ENCODE data around the gene NUDT7.

The NUDT7 gene

DNA sequence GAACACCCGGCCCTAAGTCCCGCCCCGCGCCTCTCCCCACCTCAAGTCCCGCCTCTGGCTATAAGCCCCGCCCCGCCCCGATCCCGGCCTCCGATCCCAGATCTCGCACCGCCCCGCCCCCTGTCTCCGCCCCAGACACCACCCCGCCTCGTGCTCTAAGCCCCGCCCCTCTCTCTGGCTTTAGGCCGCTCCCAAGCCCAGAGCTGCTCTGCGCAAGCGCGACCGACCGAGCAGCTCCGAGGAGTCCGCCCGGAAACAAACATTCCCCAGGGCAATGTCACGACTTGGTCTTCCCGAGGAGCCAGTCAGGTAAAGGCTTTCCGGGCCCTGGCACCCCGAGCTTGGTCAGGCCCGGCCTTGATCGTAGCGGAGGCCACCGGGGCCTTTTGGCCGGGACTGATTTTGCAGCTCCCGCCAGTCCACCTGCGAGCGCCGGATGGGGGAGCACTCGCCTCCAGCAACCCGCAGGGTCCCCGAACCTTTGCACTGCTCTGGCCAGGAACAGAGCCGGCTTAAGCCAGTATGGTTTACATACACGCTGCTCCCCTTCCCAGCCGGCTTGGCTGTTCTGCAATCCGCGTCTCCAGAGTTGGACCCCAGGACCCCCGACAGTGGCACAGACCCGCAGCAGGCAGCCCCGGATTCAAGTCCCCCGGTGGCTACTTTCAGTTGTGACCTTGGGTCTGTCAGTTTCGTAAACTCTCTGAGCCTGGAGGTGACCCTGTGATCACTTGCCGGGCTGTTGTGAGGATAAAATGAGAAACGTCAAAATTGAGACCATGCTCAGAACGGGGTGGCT lies at the start of gene NUDT7:
Gene NUDT7 (plus strand): TSS at position 206 of the 799 bp plus-strand sequence. CDS start 69 bp downstream, at position 275.
- peak within 1 kb of the TSS; percentile 56 for H3K27ac ChIP-seq
- peak; percentile 76 for DNase-seq (ENCODE audit: low read depth, low spot score)

DNA sequence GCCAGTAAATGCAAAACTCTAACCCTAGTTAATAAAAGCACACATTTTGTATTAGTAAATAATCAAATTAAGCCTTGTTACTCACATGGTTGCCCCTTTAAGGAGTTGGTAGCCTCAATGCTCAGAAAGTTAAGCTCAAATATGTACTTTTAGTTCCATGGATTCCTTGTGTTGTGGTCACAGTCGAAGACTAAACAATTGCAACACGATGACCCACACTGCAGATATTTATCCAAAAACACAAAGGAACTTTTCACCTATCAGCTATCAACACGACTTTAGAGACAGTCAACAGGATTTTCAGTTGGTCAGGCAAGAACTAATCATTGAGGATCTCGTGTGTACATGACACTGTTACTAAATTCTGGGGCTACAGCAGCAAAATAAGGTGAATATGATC lies 47.4 kb upstream of the NUDT7 start:
- no peak overlapping the region for H3K27ac ChIP-seq
- no peak for DNase-seq (ENCODE audit: low read depth, low spot score)

DNA sequence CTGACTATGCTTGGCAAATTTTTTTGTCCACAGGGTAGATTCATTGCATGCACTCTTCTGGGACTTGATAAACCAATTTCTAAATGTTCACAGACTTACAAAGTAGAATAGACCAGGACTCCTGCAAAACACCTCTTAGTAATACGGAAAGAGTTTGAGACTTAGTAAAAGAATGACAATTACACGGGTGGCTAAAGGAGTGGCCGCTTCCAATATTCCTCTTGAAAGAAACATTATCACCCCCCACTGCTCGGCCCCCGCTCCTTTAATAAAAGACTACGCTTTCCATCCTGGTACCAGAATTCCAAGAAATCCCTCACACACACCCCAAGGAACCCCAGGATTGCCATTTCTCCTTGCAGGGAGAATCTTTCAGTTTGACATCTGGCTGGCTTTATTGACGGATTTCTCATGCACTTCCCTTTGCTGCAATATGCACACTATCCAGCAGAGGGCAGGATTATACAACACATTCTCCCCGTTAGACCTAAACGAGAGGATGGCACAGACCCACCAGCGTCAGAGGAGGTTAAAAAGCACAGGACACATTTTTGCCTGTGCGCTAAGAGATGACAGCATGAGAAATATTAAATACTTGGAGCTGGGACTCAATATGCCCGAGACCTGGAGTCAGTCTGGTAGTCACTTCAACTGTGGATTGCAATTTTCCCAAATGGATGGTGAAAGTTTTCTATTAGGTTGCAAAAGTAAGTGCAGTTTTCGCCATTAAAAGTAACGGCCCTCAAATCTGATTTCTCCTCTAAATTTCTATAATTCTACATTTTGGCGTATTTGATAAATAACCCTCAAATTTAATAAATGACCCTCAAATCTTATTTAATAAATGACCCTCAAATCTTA lies 46.6 kb upstream of the NUDT7 start:
- DNase-seq (ENCODE audit: low read depth, low spot score), result peak; percentile 12
- H3K27ac ChIP-seq, result no peak overlapping the region

DNA sequence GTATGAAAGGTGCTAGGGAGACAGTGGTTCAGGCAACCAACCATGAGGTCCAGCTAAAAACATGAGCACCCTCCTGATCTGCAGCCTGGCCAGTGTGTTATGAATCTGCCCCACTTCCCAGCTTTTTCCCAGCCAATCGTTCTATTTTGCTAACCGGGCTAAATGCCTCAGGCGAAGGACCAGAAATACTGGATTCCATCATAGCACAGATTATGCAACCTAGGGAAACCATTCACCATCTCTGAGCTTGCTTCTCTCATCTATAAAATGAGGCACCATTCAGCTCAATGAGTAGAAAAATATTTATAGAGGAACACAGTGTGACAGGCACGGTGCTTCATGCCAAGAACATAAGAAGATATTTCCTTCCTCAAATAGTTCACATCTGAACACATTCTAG lies 45.2 kb upstream of the NUDT7 start:
- no peak overlapping the region for H3K27ac ChIP-seq
- DNase-seq (ENCODE audit: low read depth, low spot score), result peak; percentile 10

GRCh38 chr16:77679391-77679790 lies 42.9 kb upstream of the NUDT7 start:
- H3K27ac ChIP-seq, result no peak overlapping the region
- DNase-seq (ENCODE audit: low read depth, low spot score), result no peak

- DNase-seq (ENCODE audit: low read depth, low spot score), result no peak
- H3K27ac ChIP-seq, result no peak overlapping the region
These were observed 42.4 kb upstream of the NUDT7 start for GRCh38 chr16:77679901-77680300.

GRCh38 chr16:77680496-77680895 lies 41.8 kb upstream of the NUDT7 start:
- peak; percentile 16 for DNase-seq (ENCODE audit: low read depth, low spot score)
- no peak overlapping the region for H3K27ac ChIP-seq

GRCh38 chr16:77682586-77682985 lies 39.7 kb upstream of the NUDT7 start:
- H3K27ac ChIP-seq, result no peak overlapping the region
- no peak for DNase-seq (ENCODE audit: low read depth, low spot score)

- no peak overlapping the region for H3K27ac ChIP-seq
- DNase-seq (ENCODE audit: low read depth, low spot score), result no peak
These were observed 38.7 kb upstream of the NUDT7 start for GRCh38 chr16:77683397-77684180.

DNA sequence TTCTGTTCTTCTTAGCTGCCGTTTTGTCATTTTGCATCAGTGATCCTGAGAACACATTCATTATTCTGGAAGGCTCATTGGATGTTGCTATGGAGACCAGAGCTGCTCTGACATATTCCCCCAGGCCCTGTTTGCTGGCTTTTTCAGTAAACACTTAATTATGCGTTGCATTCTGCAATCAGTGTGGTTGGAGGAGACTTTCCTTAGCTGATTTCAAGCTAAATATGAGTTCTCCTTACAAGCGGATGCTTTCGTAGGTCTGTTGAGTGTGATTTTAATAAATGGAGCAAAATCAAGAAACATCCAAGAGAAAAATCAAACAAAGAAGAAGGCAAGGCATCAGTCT lies 38.2 kb upstream of the NUDT7 start:
- no peak for DNase-seq (ENCODE audit: low read depth, low spot score)
- H3K27ac ChIP-seq, result no peak overlapping the region

DNA sequence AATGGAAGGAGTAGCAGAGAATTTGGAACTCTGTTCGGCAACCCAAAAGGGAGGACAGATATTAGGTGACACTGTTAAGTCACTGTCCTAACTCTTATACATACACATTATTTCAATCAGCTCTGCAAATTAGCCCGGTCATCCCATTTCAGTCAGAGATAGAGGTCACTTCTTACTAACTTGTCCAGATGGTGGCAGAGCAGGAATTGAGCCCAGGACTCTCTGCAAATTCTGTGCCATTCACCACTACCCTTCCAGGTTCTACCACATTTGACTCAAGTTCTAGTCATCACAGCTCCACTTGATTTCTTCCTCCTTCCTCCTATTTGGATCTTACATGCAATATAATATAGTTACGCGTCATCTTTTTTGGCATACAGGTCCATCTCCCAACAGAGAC lies 35.9 kb upstream of the NUDT7 start:
- DNase-seq (ENCODE audit: low read depth, low spot score), result no peak
- H3K27ac ChIP-seq, result no peak overlapping the region

DNA sequence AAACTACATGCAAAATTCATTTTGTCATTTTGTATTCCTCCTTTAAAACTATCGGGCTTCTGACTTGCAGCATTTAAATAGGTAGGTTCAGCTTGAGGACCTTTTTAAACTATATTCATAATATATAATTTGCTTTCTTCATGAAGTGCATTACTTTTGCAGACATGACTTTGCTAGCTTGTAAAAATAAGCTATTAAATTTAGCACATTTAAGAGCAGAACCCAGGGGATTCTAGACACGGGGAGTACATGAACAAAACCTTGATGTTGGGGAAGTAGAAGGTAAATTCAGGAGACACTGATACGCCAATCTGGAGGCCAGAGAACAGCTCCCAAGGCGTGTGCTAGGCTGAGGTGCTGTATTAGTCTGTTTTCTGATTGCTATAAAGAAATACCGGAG lies 32.3 kb upstream of the NUDT7 start:
- H3K27ac ChIP-seq, result no peak overlapping the region
- no peak for DNase-seq (ENCODE audit: low read depth, low spot score)

DNA sequence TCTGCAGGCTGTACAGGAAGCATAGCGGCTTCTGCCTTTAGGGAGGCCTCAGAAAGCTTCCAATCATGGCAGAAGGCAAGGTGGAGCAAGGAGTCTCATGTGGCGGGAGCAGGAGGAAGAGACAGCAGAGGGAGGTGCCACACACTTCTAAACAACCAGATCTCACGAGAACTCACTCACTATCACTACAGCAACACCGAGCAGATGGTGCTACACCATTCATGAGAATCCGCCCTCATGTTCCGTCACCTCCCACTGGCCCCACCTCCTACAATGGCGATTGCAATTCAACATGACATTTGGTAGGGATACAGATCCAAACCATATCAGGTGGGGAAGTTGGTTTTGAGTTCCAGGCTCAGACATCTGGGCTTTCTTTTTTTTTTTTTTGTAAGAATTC lies 31.9 kb upstream of the NUDT7 start:
- no peak overlapping the region for H3K27ac ChIP-seq
- no peak for DNase-seq (ENCODE audit: low read depth, low spot score)

DNA sequence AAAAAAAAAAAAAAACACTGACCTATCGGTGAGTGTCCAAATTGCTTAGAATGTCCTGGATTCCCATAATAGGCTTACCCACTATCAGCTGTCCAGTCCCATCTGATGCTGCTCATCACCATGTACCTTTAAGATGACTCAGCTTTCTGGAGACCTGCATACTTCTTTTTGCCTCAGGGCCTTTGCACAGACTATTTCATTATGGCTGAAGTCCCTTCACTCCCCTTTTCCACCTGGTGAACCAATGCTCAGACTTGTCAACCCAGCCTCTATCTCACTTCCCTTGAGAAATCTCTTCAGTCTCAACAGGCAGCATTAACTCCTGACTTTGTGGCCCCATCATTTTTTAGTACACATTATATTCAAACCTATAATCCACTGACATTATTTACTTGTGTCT lies 29.7 kb upstream of the NUDT7 start:
- no peak overlapping the region for H3K27ac ChIP-seq
- no peak for DNase-seq (ENCODE audit: low read depth, low spot score)

GRCh38 chr16:77696149-77696548 lies 26.2 kb upstream of the NUDT7 start:
- DNase-seq (ENCODE audit: low read depth, low spot score), result no peak
- H3K27ac ChIP-seq, result no peak overlapping the region

DNA sequence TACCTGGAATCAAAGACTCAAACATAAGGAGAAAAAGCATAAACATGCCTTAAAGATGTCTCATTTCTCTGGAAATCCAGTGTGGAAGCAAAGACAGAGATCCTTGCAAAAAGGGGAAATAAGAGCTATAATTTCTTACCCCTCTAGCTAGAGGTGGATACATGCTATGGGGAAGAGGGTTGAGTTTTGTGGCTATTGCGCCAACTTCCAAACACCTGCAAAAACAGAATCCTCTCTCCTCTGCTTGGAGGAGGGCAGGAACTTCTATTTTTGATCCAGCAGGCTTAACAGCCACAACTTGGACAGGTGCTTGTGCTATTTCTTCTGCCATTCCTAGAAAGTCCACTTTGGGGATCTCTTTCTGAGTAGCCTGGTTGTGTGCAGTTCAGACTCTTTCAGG lies 21.5 kb upstream of the NUDT7 start:
- no peak overlapping the region for H3K27ac ChIP-seq
- DNase-seq (ENCODE audit: low read depth, low spot score), result no peak

GRCh38 chr16:77705351-77705750 lies 17.0 kb upstream of the NUDT7 start:
- no peak overlapping the region for H3K27ac ChIP-seq
- no peak for DNase-seq (ENCODE audit: low read depth, low spot score)

DNA sequence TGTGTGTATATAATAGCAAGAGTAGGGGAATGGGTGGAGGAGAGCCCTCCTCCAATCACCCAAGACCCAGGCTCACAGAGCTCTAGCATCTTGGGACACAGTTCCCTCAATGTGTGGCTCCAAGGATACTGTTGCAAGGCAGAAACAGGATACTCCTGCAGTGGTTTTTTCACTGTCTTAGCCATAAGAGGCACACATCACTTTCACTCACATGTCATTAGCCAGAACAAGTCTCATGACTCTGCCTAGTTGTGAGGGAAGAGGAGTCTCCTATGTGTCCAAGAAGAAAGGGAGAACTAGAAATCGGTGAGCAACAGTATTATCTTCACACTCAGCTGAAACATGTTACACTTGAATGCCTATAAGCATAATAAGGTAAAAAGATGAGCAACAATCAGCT lies 11.1 kb upstream of the NUDT7 start:
- no peak for DNase-seq (ENCODE audit: low read depth, low spot score)
- H3K27ac ChIP-seq, result no peak overlapping the region

- no peak for DNase-seq (ENCODE audit: low read depth, low spot score)
- no peak overlapping the region for H3K27ac ChIP-seq
These were observed 10.5 kb upstream of the NUDT7 start for GRCh38 chr16:77711775-77712174.

DNA sequence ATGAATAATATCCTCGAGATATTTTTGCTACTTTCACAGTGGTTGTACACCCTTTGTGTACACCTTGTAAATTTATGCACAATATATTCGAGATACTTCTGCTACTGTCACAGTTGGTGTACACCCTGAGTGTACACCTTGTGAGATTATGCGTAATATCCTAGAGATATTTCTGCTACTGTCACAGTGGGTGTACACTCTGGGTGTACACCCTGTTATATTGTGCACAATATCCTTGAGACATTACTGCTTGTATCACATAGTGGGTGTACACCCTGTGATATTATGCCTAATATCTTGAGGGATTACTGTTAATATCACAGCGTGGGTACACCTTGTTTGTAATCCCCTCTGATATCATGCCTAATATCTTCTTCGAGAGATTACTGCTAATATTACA lies 7.2 kb upstream of the NUDT7 start:
- DNase-seq (ENCODE audit: low read depth, low spot score), result no peak
- no peak overlapping the region for H3K27ac ChIP-seq

GRCh38 chr16:77721752-77722308 lies 484 bp upstream of the NUDT7 start:
- no peak for DNase-seq (ENCODE audit: low read depth, low spot score)
- H3K27ac ChIP-seq, result no peak overlapping the region

Measured in epithelial cell of prostate (primary cell).